Activated naive CD8-positive, alpha-beta T cell treated with anti-CD3 and anti-CD28 coated beads for 36 hours (primary cell): ENCODE data around the gene GPAM. TPM values are rescaled to one million over a fixed set of nuclear protein-coding genes. Genes with fewer than 3 reads are reported as not detected.

Experiments
- total RNA-seq, 2 experiments: library from RNA; stranded (reverse); gene quantifications; one replicate each; pipeline ENCODE4 v1.2.3, GENCODE V29; 2021

Gene GPAM
- total RNA-seq, 2 experiments from 2014 or later, result 12.7 to 14.2 TPM

Other genes starting within 250 kb of the GPAM start
- not detected for gene TECTB, start 99.6 kb upstream of the GPAM start, total RNA-seq
- 10 to 100 TPM; 50.3 to 54.3 TPM for gene ACSL5, start 190.4 kb upstream of the GPAM start, total RNA-seq